GM23248 (cell line): Measurements from ENCODE around the gene HRH3.

Experiments used
- EZH2 ChIP-seq: fragments of 200-600 bp; sonication (generic); IDR thresholded peaks from 2 replicates; pipeline ENCODE4 v1.6.1; 2018; ENCODE audit warnings: antibody characterized with exemption, mild to moderate bottlenecking; ENCODE audit not compliant: insufficient read depth, poor library complexity, severe bottlenecking
- EZH2phosphoT487 ChIP-seq: fragments of 200-600 bp; sonication (generic); IDR thresholded peaks from 2 replicates; pipeline ENCODE4 v1.6.1; 2018; ENCODE audit warnings: antibody characterized with exemption, moderate library complexity, mild to moderate bottlenecking, low read depth; ENCODE audit not compliant: insufficient read depth

- TF ChIP-seq EZH2phosphoT487 = no peak
- TF ChIP-seq EZH2 = no peak
Measured at GRCh38 chr20:62227591-62227976, 7.5 kb upstream of the HRH3 start.
